A549 (cell line): Measurements from ENCODE around the gene CCND2. TPM values are rescaled to one million over a fixed set of nuclear protein-coding genes. Genes with fewer than 3 reads are reported as not detected.

Source experiments
- ATAC-seq, 2 experiments: fragments of 200-7000 bp in 1 of 2; fragments of >200 bp in 1 of 2; cut with Nextera tagmentation in 1 of 2; cut with Tn5 transposase in 1 of 2; 3 replicates each; pipeline versions ENCODE4 v1.8.0 to v1.9.1; 2018 to 2020; ENCODE audit warnings: mild to moderate bottlenecking in 1 of 2, moderate library complexity in 1 of 2
- CTCF ChIA-PET: fragments of 300-600 bp; sonication (Branson Sonifier 250); formaldehyde crosslinking; extraction: SDS; loops from one replicate; lab custom pipeline; 2021; ENCODE audit warnings: antibody characterized with exemption, inconsistent platforms; lab: Yijun Ruan, JAX
- POLR2A ChIA-PET: fragments of 350-600 bp; formaldehyde crosslinking; extraction: SDS; loops from one replicate; lab custom pipeline; 2021; ENCODE audit warnings: antibody characterized with exemption, inconsistent platforms; lab: Yijun Ruan, JAX
- DNase-seq, 2 experiments: peaks; one replicate each; pipeline versions ENCODE4 v3.0.0 to v3.0.0-alpha.2; 2011 to 2016; ENCODE audit warnings: low read depth in 1 of 2, low spot score in 1 of 2
- FAIRE-seq: peaks from 2 replicates; lab custom pipeline; 2011; peaks lifted over from hg19 to GRCh38; lab: Jason Lieb, UNC
- H3K27ac ChIP-seq, 2 experiments: fragments of >200 bp; sonication (Bioruptor Twin); formaldehyde crosslinking; 3 replicates each; pipeline ENCODE4 v1.5.1; 2016 to 2017
- H3K4me1 ChIP-seq: fragments of >200 bp; sonication (Bioruptor Twin); formaldehyde crosslinking; 3 replicates; pipeline ENCODE4 v1.6.1; 2016
- H3K4me2 ChIP-seq: fragments of >200 bp; sonication (Bioruptor Twin); formaldehyde crosslinking; 3 replicates; pipeline ENCODE4 v1.6.1; 2016
- H3K4me3 ChIP-seq: fragments of >200 bp; sonication (Bioruptor Twin); formaldehyde crosslinking; 3 replicates; pipeline ENCODE4 v1.5.1; 2016
- H3K9me3 ChIP-seq: fragments of >200 bp; sonication (Bioruptor Twin); formaldehyde crosslinking; 3 replicates; pipeline ENCODE4 v1.6.1; 2016
- CEBPB ChIP-seq, 2 experiments: fragments of >200 bp in 1 of 2; sonication (Bioruptor Twin) in 1 of 2; formaldehyde crosslinking in 1 of 2; IDR thresholded peaks; 2 replicates each; pipeline ENCODE4 v1.6.1; 2012 to 2016
- EP300 ChIP-seq, 2 experiments: fragments of >200 bp; sonication (Bioruptor Twin); formaldehyde crosslinking; IDR thresholded peaks; 2 replicates in 1 of 2; 3 replicates in 1 of 2; pipeline ENCODE4 v1.6.1; 2016 to 2017
- FOSB ChIP-seq: fragments of 250-450 bp; sonication (Bioruptor Pico); IDR thresholded peaks from 2 replicates; pipeline ENCODE4 v1.5.0; 2020; ENCODE audit warnings: mild to moderate bottlenecking, moderate library complexity
- HOXB13 ChIP-seq: fragments of 250-450 bp; sonication (Bioruptor Pico); IDR thresholded peaks from 2 replicates; pipeline ENCODE4 v1.5.0; 2020; ENCODE audit warnings: low read depth, mild to moderate bottlenecking, moderate library complexity
- HOXB5 ChIP-seq: fragments of 250-450 bp; sonication (Bioruptor Pico); IDR thresholded peaks from 2 replicates; pipeline ENCODE4 v1.5.0; 2020; ENCODE audit warnings: mild to moderate bottlenecking, moderate library complexity
- ZNF302 ChIP-seq: fragments of 250-450 bp; sonication (Bioruptor Pico); IDR thresholded peaks from 2 replicates; pipeline ENCODE4 v1.9.0; 2021; ENCODE audit warnings: inconsistent platforms, mild to moderate bottlenecking, moderate library complexity
- WGBS: methylation state at CpG from one replicate; pipeline ENCODE4 v1.1.6; 2017; ENCODE audit errors: missing lambda C conversion rate; 5-methylcytosine and 5-hydroxymethylcytosine counted together
- polyA plus RNA-seq, 4 experiments: library from polyadenylated mRNA; depleted of rRNA in 3 of 4; stranded (reverse); fragments of >200 nt; fragmentation: RNase III in 1 of 4; extraction: RNeasy Plus Mini Kit Qiagen cat#74134 plus additional on column Dnase treatment in 1 of 4; gene quantifications; 2 replicates in 3 of 4; 3 replicates in 1 of 4; pipeline ENCODE4 v1.2.3, GENCODE V29; 2011 to 2017

CCND2 gene
- polyA plus RNA-seq, 2 of the 4 experiments (the other 2 are of a cell fraction), result 0.18 TPM; not detected in 1

DNA sequence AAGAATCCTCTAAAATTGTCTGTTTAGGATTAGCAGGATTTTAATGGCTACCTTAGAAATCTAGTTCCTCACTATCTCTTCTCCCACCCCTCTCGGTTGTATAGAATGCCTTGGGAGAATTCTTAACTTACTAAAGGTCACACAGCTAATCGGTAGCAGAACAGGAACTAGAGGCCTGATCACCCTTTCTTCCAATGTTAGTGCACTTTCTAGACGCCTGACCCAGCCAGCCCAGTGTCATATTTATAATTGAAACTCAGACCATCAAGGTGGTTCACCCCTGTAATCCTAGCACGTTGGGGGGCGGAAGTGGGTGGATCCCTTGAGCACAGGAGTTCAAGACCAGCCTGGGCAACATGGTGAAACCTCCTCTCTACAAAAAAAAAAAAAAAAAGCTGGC, 49.2 kb downstream of the CCND2 start:
- 87% methylated on average over 5 of the region's 5 CpGs for WGBS
- no peak overlapping the region for H3K27ac ChIP-seq
- peak overlapping the region; percentile 80; the same call in 1 of the 3 replicates for H3K4me3 ChIP-seq

More for the DNA sequence above, 49.2 kb downstream of the CCND2 start:
- H3K9me3 ChIP-seq, result no peaks in the 10 kb centered on the region
- no peak for DNase-seq
- H3K4me1 ChIP-seq, result peaks cover 13% of the 10 kb centered on the region
- no peak for TF ChIP-seq HOXB5 (CRISPR knock-in tag)
- no peak for TF ChIP-seq HOXB13 (CRISPR knock-in tag)
- no peak for TF ChIP-seq EP300 (IDR thresholded peaks at IDR 0.05)
- TF ChIP-seq ZNF302, result no peak
- TF ChIP-seq CEBPB (IDR thresholded peaks at IDR 0.05), result no peak
- no peak for TF ChIP-seq FOSB (CRISPR knock-in tag)
- ChIA-PET POLR2A (no interaction called here), CTCF (interaction anchor here (1.6 to 1.9 kb wide), 2 partner anchors 15 to 46 kb away, joined by 3 to 9 read pairs; no protein-coding TSS in a partner anchor)
- FAIRE-seq, result no peak
- ATAC-seq, result no peak
- peak overlapping the region; percentile 63 for H3K4me2 ChIP-seq

Other genes starting within 250 kb of the CCND2 start
- 30.0 and 50.9 TPM in 2 replicates for gene TIGAR, start 47.5 kb downstream of the CCND2 start, polyA plus RNA-seq (2011; rRNA removed)
- gene TIGAR, start 47.5 kb downstream of the CCND2 start, polyA plus RNA-seq (2017; fragmentation: RNase III; extraction: RNeasy Plus Mini Kit Qiagen cat#74134 plus additional on column Dnase treatment), result 24.5 to 30.6 TPM (median 25.2 TPM) in 3 replicates
- gene FGF23, start 106.0 kb downstream of the CCND2 start, polyA plus RNA-seq (2011; rRNA removed), result not detected in 2 replicates
- not detected in 3 replicates for gene FGF23, start 106.0 kb downstream of the CCND2 start, polyA plus RNA-seq (2017; fragmentation: RNase III; extraction: RNeasy Plus Mini Kit Qiagen cat#74134 plus additional on column Dnase treatment)
- gene FGF6, start 172.1 kb downstream of the CCND2 start, polyA plus RNA-seq (2011; rRNA removed), result not detected in 2 replicates
- gene FGF6, start 172.1 kb downstream of the CCND2 start, polyA plus RNA-seq (2017; fragmentation: RNase III; extraction: RNeasy Plus Mini Kit Qiagen cat#74134 plus additional on column Dnase treatment), result not detected in 3 replicates